ACHN (cell line): ENCODE measurements around the gene WWOX.

Source experiments
- DNase-seq: peaks from one replicate; pipeline ENCODE4 v3.0.0-alpha.2; 2015
- in situ Hi-C: cut with HindIII; loops from 2 replicates; pipeline ENCODE4 v1.10.0; 2017; ENCODE audit warnings: low sequenced_read_pairs, low pct_ligation_motif_present, low pct_unique_long_range_greater_than_20kb

The WWOX gene

DNA sequence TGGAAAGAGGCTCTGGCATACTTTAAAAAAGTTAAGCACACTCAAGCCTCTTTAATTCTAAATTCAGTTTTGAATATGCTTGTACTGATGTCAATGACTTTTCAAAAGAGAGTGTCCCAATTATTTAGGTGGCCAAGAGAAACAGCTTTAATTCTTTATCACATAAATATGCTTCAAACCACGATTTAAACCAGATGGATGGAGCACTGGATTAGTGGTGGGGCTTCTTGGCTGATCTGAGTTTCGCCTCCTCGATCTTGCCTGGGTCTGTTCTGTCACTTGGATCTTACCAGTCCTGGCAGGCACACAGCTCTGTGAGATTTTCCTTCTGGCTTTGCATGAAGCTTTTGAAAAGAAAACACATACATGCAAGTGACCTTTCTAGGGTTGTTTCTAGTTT lies 1033.2 kb downstream of the WWOX start:
- DNase-seq = no peak
- in situ Hi-C loops = no loop called here

GRCh38 chr16:79134300-79134699 lies 1034.8 kb downstream of the WWOX start:
- DNase-seq = no peak
- in situ Hi-C loops = no loop called here

DNA sequence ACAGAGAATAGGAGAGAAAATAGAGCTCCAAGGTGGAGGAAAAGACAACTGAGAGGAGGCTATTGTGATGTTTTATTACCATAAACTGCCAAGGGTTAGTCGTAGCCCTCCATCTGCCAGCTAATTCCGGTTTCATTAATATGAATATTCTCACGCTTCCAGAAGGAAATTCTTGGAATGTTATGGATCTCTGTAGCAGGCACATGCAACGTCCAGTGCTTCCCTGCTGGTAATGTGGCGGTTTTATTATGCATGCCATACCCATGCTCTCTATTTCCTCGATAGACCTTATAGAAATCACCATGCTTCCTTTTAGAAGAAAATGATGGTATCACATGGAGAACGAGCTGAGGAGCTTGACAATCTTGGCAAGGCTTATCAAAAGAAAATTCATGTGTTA lies 1037.5 kb downstream of the WWOX start:
- DNase-seq = no peak
- in situ Hi-C loops = no loop called here

DNA sequence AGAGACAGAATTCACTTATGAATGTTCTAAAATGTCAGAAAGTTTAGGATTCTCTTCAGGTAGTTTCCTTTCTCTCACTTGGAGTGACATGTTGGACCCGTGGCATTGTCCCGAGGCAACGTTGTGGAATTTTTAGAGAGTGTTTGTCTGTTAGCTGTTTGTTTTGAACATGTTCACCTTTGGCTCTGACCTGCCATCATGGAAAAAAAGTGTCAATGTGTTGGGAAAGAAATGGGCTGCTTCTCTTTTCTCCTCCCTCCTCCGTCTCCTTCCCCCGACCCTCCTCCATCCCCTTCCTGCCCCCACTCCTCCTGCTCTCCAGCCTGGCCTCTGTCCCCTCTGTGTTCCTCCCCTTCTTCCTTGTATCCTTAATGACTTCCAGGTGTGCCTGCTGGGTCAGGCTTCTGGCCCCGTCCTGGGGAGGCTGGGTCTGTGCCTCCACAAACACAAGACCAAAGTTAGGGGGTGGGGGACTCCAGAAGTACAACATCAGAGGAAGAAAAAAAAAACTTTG lies 1038.0 kb downstream of the WWOX start:
- in situ Hi-C loops = no loop called here
- no peak for DNase-seq

DNA sequence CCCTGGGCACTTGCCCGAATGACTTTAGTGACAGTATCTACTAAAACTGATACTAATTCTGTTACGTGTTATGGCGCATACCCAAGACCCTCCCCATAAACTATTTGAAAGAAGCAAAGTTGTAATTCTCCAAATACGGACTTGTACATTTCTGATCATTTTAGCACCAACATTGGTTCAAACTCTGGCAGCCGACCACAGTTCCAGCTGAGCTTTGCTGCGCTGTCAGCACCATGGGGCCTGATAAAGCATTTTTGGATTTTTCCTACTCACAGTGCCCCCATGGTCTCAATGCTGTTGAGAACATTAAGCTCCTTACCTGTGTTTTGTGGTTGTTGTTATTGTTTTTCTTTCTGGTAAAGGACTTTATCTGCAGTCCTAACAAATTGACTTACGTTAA lies 1040.3 kb downstream of the WWOX start:
- no peak for DNase-seq
- in situ Hi-C loops = no loop called here

- in situ Hi-C loops = no loop called here
Observed at GRCh38 chr16:79143026-79143425, 1043.6 kb downstream of the WWOX start.

DNA sequence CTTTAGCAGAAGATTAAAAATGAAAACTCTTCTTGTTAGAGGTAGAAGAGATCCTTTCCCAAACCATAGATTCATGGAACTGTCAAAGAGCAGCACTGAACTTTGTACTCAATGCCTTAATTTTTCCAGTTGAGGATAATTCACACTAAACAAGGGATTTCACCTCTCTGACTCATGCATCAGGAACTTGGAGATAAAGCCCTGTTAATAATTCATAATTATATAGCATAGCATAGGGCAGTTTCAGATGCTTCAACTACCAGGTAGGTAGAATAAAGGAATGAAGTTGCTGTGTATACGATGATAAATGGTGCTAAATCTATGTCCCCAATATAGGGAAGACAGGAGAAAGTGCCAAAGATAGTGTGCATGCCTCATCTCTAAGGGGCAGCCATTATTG lies 1050.7 kb downstream of the WWOX start:
- DNase-seq = no peak
- in situ Hi-C loops = no loop called here

More at GRCh38 chr16:79143026-79143425, 1043.6 kb downstream of the WWOX start:
- DNase-seq = no peak

DNA sequence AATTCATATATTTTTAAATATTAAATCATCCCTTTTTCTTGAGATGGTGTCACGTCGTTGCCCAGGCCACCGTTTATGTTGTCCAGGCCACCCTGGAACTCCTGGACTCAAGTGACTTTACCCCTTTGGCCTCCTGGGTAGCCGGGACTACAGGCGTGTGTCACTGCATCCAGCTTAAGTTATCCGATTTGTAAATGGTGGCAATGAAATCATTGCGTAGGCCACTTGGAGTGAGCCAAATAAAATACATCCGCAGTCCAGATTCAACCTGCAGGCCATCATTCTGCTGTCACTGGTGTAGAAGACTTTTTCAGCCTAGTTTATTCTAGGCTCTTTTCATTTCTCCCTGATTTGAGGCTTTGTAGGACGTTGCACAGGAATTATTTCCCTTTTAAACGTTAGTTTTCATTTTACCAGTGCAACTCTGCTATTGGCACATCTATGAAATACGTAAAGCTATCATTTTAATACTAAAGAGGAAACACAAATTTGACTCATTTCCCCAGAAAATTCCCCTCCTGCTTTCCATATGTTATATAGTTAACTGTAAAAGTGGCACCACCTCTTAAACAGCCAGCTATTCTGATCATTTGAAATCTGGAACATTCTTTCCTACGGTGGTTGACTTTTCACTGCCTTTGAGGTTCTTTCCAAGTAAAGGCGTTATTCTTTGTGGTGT lies 1051.3 kb downstream of the WWOX start:
- no peak for DNase-seq
- in situ Hi-C loops = no loop called here

- in situ Hi-C loops = no loop called here
- no peak for DNase-seq
Observed at GRCh38 chr16:79154086-79154485, 1054.6 kb downstream of the WWOX start.

DNA sequence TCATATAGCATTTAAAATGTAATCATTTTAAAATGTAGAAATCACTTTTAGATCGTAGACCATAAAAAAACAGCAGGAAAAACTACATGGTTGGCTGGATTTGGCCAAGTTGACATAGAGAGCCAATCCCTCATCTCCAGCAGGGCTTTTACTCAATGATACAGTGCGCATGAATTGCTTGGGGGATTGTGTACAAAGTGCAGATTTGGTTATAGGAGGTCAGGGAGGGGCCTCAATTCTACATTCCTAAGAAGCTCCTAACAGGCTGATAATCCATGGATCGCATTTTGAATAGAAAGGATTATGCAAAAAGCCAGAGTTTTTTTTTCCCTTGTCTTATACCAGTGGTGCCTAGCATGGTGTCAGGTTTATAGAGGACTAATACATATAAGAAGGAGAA lies 1056.0 kb downstream of the WWOX start:
- in situ Hi-C loops = no loop called here

DNA sequence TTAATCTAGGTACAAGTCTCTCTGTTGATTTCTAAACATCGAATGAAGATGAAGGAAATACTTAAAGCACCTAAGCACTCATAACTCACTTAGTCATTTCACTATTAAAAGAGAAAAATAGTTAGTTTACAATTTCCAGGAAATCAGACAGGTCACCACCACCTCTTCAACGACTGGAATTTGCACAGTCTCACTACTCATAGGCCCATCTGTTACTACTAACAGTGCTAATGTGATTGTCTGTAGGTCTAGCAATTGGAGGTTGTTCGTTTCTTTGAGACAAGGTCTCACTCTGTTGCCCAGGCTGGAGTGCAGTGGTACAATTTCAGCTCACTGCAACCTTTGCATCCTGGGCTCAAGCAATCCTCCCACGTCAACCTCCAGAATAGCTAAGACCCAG lies 1056.5 kb downstream of the WWOX start:
- in situ Hi-C loops = no loop called here

More for the DNA sequence above, 1056.0 kb downstream of the WWOX start:
- DNase-seq = no peak

GRCh38 chr16:79156761-79157160 lies 1057.3 kb downstream of the WWOX start:
- in situ Hi-C loops = no loop called here

More for the DNA sequence above, 1056.5 kb downstream of the WWOX start:
- no peak for DNase-seq

DNA sequence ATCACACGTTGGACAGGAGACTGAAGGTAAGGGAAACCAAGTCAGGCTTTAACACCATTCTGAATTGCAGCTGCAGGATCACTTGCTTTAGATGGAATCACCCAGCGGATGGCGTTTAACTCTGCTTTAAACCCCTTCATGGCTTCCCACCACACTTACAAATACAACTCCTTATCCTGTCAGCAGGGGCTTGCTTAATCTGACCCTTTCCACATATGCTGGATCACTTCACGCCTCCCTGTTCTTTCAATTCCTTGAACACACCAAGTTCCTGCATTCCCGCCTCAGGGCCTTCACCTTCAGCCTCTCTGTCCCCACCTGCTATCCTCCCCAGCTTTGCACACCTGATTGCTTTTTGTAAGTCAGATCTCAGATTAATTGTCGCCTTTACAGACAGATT lies 1058.9 kb downstream of the WWOX start:
- DNase-seq = no peak

More at GRCh38 chr16:79156761-79157160, 1057.3 kb downstream of the WWOX start:
- no peak for DNase-seq

GRCh38 chr16:79159261-79160049 lies 1060.0 kb downstream of the WWOX start:
- in situ Hi-C loops = no loop called here
- DNase-seq = no peak

More for the DNA sequence above, 1058.9 kb downstream of the WWOX start:
- in situ Hi-C loops = no loop called here

- no peak for DNase-seq
- in situ Hi-C loops = no loop called here
Observed at GRCh38 chr16:79162977-79163376, 1063.5 kb downstream of the WWOX start.

DNA sequence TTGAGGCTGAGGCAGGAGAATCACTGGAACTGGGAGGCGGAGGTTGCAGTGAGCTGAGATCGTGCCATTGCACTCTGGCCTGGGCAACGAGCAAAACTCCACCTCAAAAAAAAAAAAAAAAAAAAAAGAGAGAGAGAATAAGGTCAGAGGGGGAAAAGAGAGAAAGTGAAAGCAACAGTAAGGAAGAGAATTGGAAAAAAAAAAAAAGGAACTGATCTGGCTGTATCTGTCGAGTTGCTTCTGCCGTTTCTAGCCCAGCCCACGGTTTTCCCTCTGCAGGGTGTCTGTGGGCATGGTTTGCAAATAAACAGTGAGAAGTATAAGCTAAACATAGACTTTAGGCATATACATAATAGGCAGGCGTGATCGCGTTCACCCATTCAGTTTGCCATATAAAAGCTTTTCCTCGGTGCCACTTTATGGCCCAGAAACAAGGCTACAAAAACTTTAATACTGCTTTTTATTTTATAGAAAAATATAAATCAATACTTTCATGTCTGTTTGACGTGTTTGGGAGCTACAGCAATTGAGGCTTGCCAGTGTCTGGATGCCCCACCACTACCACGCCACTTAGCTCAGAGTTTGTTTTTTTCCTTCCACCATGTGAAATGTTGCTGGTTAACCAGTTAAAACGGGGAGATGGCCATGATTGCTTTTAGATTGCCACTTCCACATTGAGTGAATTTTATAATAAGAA lies 1064.4 kb downstream of the WWOX start:
- in situ Hi-C loops = no loop called here
- no peak for DNase-seq

DNA sequence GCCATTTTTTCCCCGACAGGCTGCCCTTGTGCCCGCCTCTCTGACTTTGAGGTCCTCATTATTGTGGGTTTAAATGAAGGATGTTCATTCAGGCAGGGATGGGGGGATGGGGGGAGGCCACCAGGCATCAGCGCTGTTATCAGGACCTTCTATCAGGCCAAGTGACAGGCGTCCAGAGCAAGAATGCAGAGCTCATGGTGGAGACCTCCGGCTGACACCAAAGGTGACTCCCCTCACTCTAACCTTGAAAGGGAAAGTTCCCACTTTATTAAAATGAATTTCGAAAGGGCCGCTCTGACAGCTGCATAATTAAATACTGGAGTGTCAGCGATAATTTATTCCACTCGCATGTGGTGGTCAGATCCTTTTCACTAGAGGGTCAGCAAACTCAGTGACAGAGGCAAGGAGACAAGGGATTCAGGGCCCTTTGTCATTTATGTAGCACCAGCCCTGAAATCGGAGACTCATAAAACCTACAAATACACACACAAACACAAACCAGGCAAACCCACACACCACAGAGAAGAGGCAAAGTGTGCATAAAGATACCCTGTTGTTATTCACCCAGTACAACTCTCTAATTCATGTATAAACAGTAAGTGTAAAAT lies 1065.0 kb downstream of the WWOX start:
- no peak for DNase-seq
- in situ Hi-C loops = no loop called here

GRCh38 chr16:79165079-79165478 lies 1065.6 kb downstream of the WWOX start:
- no peak for DNase-seq
- in situ Hi-C loops = no loop called here

DNA sequence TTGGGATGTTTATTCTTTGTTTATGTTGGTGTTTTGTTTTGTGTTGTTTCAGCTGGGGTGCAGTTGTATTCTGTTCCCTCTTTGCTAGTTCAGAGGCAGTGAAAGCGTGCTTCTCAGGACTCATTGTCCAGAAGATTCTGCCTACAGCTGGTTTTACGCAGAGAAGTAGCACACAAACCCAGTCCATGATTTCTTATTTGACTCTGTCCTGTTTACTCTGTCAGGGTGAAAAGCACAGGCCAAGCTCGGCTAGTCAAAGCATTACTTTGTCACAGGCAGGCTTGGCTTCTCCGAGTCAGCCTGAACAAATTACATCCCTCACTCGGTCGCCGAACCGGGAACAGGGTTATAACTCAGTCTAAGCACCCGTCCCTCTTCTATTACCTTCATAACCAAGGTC lies 1066.1 kb downstream of the WWOX start:
- no peak for DNase-seq
- in situ Hi-C loops = no loop called here
